HG02840 (cell line): Measurements from ENCODE around the gene MS4A4A.

Source experiments
- ATAC-seq: cut with Tn5 transposase; IDR thresholded peaks from one replicate; pipeline ENCODE4 v1.9.1; 2021; ENCODE audit warnings: mild to moderate bottlenecking, moderate library complexity, moderate number of reproducible peaks; ENCODE audit not compliant: unreplicated experiment, low FRiP score

MS4A4A gene

GRCh38 chr11:60345489-60345888 lies 65.0 kb downstream of the MS4A4A start:
- no peak for ATAC-seq

- ATAC-seq: no peak
Observed at GRCh38 chr11:60347084-60347797, 66.8 kb downstream of the MS4A4A start.

GRCh38 chr11:60348116-60348515 lies 67.7 kb downstream of the MS4A4A start:
- ATAC-seq: no peak

- no peak for ATAC-seq
Observed at GRCh38 chr11:60349990-60350389, 69.5 kb downstream of the MS4A4A start.

GRCh38 chr11:60357771-60358170 lies 77.3 kb downstream of the MS4A4A start:
- ATAC-seq: no peak
